Measurements from ENCODE around the gene NEK11.
"Not testable (repeated sequence)": the region's sequence is repeated elsewhere in the genome, so short reads cannot be mapped to it uniquely, and the experiment has no call there.

The NEK11 gene

GRCh38 chr3:131326307-131326706 is 299.6 kb downstream of the NEK11 start:
- H3K36me3 ChIP-seq (ENCODE audit: control insufficient read depth, insufficient read depth, low read length) = no peaks in the 10 kb centered on the region
- no peaks in the 10 kb centered on the region for H3K27me3 ChIP-seq (ENCODE audit: control insufficient read depth, insufficient read depth, low read length)
- no peak overlapping the region for H3K9ac ChIP-seq
- H3K4me1 ChIP-seq = peaks cover 5% of the 10 kb centered on the region
- no peak overlapping the region for H3K4me2 ChIP-seq (ENCODE audit: low read length)
- no peak overlapping the region for H3K27ac ChIP-seq
- no peaks in the 10 kb centered on the region for H3K79me2 ChIP-seq
- no peak overlapping the region for H3K4me3 ChIP-seq (ENCODE audit: low read depth, low read length)
- H2AFZ ChIP-seq = no peak overlapping the region
- H3K9me3 ChIP-seq (ENCODE audit: control insufficient read depth, low read length) = no peaks in the 10 kb centered on the region
- TF ChIP-seq, protein P1, sequence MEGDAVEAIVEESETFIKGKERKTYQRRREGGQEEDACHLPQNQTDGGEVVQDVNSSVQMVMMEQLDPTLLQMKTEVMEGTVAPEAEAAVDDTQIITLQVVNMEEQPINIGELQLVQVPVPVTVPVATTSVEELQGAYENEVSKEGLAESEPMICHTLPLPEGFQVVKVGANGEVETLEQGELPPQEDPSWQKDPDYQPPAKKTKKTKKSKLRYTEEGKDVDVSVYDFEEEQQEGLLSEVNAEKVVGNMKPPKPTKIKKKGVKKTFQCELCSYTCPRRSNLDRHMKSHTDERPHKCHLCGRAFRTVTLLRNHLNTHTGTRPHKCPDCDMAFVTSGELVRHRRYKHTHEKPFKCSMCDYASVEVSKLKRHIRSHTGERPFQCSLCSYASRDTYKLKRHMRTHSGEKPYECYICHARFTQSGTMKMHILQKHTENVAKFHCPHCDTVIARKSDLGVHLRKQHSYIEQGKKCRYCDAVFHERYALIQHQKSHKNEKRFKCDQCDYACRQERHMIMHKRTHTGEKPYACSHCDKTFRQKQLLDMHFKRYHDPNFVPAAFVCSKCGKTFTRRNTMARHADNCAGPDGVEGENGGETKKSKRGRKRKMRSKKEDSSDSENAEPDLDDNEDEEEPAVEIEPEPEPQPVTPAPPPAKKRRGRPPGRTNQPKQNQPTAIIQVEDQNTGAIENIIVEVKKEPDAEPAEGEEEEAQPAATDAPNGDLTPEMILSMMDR (IDR thresholded peaks at IDR 0.05) = no peak

DNA sequence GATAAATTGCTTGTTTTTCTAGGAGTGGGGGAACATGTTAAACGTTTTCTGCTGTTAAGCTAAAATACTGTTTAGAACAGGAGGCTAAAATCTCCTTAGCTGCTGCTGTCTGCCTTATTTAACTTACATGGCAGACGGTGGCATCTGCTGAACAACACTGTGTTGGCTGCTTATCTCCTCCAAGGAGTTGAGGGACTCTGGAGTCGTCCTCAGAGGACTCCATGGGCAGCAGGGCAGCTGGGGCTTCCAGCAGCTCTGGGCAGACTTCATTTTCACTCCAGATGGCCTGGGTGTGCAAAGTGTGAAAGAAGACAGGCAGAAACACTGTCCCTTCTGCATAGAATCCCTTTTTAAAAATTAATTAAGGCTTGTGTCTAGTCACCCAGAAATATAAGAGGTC is 302.0 kb downstream of the NEK11 start:
- TF ChIP-seq, protein P1 (IDR thresholded peaks at IDR 0.05) = no peak
- peaks cover 2% of the 10 kb centered on the region for H3K4me1 ChIP-seq

DNA sequence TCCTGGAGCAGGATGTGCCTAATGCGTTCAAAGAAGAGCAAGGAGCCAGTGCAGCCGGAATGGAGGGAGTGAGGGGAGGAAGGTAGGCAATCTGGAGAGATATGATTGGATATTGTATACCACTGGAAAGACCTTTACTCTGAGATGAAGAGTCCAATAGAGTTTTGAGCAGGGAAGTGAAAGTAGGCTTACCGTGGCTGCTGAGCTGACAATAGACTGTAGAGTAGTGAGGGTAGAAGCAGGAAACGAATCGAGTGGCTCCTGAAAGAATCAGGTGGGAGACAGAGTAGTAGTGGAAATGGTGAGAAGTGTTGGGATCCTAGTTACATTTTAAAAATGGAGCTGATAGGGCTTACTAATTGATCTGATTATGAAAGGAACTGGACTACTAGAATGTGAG is 303.1 kb downstream of the NEK11 start:
- H3K27ac ChIP-seq = no peak overlapping the region
- TF ChIP-seq, protein P1 (IDR thresholded peaks at IDR 0.05) = no peak
- no peaks in the 10 kb centered on the region for H3K27me3 ChIP-seq (ENCODE audit: control insufficient read depth, insufficient read depth, low read length)
- H2AFZ ChIP-seq = no peak overlapping the region
- no peak overlapping the region for H3K4me2 ChIP-seq (ENCODE audit: low read length)
- no peaks in the 10 kb centered on the region for H3K9me3 ChIP-seq (ENCODE audit: control insufficient read depth, low read length)
- peaks cover 2% of the 10 kb centered on the region for H3K4me1 ChIP-seq
- peaks cover 2% of the 10 kb centered on the region for H3K79me2 ChIP-seq
- no peaks in the 10 kb centered on the region for H3K36me3 ChIP-seq (ENCODE audit: control insufficient read depth, insufficient read depth, low read length)
- no peak overlapping the region for H3K4me3 ChIP-seq (ENCODE audit: low read depth, low read length)
- no peak overlapping the region for H3K9ac ChIP-seq

More for the DNA sequence above, 302.0 kb downstream of the NEK11 start:
- no peak overlapping the region for H3K9ac ChIP-seq
- no peaks in the 10 kb centered on the region for H3K36me3 ChIP-seq (ENCODE audit: control insufficient read depth, insufficient read depth, low read length)
- H3K4me3 ChIP-seq (ENCODE audit: low read depth, low read length) = no peak overlapping the region
- no peaks in the 10 kb centered on the region for H3K79me2 ChIP-seq
- no peaks in the 10 kb centered on the region for H3K27me3 ChIP-seq (ENCODE audit: control insufficient read depth, insufficient read depth, low read length)
- no peak overlapping the region for H3K4me2 ChIP-seq (ENCODE audit: low read length)
- H3K27ac ChIP-seq = no peak overlapping the region
- H2AFZ ChIP-seq = no peak overlapping the region
- H3K9me3 ChIP-seq (ENCODE audit: control insufficient read depth, low read length) = no peaks in the 10 kb centered on the region

DNA sequence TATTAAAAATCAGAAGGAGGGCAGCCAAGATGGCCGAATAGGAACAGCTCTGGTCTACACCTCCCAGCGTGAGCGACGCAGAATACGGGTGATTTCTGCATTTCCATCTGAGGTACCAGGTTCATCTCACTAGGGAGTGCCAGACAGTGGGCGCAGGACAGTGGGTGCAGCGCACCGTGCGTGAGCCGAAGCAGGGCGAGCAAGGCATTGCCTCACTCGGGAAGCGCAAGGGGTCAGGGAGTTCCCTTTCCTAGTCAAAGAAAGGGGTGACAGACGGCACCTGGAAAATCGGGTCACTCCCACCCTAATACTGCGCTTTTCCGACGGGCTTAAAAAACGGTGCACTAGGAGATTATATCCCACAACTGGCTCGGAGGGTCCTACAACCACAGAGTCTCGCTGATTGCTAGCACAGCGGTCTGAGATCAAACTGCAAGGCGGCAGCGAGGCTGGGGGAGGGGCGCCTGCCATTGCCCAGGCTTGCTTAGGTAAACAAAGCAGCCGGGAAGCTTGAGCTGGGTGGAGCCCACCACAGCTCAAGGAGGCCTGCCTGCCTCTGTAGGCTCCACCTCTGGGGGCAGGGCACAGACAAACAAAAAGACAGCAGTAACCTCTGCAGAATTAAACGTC is 304.9 kb downstream of the NEK11 start:
- not testable (repeated sequence) for H3K79me2 ChIP-seq; H3K4me1 ChIP-seq; H3K4me3 ChIP-seq (ENCODE audit: low read depth, low read length); H3K9me3 ChIP-seq (ENCODE audit: control insufficient read depth, low read length); H3K9ac ChIP-seq; H3K27ac ChIP-seq; H3K36me3 ChIP-seq (ENCODE audit: control insufficient read depth, insufficient read depth, low read length); H3K4me2 ChIP-seq (ENCODE audit: low read length); H3K27me3 ChIP-seq (ENCODE audit: control insufficient read depth, insufficient read depth, low read length); H2AFZ ChIP-seq

- no peak overlapping the region for H2AFZ ChIP-seq
- no peak overlapping the region for H3K9ac ChIP-seq
- H3K4me1 ChIP-seq = peaks cover 3% of the 10 kb centered on the region
- H3K27ac ChIP-seq = no peak overlapping the region
- peak overlapping the region; percentile 10 for H3K4me2 ChIP-seq (ENCODE audit: low read length)
- peaks cover 16% of the 10 kb centered on the region for H3K79me2 ChIP-seq
- H3K4me3 ChIP-seq (ENCODE audit: low read depth, low read length) = no peak overlapping the region
- H3K9me3 ChIP-seq (ENCODE audit: control insufficient read depth, low read length) = no peaks in the 10 kb centered on the region
- H3K27me3 ChIP-seq (ENCODE audit: control insufficient read depth, insufficient read depth, low read length) = no peaks in the 10 kb centered on the region
- TF ChIP-seq, protein P1 (IDR thresholded peaks at IDR 0.05) = no peak
- no peaks in the 10 kb centered on the region for H3K36me3 ChIP-seq (ENCODE audit: control insufficient read depth, insufficient read depth, low read length)
Observed at GRCh38 chr3:131338948-131339640, 312.4 kb downstream of the NEK11 start.
